ENCODE data around the gene USP7. TPM values are rescaled to one million over a fixed set of nuclear protein-coding genes. Genes with fewer than 3 reads are reported as not detected.
"Not testable (repeated sequence)": the region's sequence is repeated elsewhere in the genome, so short reads cannot be mapped to it uniquely, and the experiment has no call there.

USP7 gene
- total RNA-seq, 3 donors from 2014 or later = 87.9 to 156 (median 118) TPM

DNA sequence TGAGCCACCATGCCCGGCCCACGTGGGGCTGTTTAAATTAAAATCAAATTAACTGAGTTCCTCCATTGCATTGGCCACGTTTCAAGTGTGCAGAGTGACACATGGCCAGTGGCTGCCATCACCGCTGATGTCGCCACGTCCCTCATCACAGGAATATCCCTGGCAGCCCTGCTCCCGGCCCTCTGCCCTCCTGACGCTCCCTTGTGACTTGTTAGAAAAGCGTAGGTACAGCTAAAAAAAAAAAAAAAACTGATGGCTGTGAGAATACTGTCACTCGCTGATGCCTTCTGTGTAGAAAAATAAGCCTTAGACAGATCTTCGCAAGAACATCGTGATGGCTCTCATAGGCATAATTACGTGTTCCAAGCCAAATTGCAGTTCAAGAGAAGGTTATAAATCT, 116.6 kb downstream of the USP7 start:
- Histone ChIP-seq H3K36me3 (no peaks in the 10 kb centered on the region), H3K9me3 (no peaks in the 10 kb centered on the region), H3K4me3 (no peak overlapping the region), H3K27ac (no peak overlapping the region), H3K4me1 (no peaks in the 10 kb centered on the region), H3K27me3 (no peaks in the 10 kb centered on the region)
- TF ChIP-seq POLR2AphosphoS5 (IDR thresholded peaks at IDR 0.05) (no peak), POLR2A (IDR thresholded peaks at IDR 0.05) (no peak), CTCF (IDR thresholded peaks at IDR 0.05) (no peak)
- no peak for DNase-seq (ENCODE audit: low spot score in 2 of 2)
- intact Hi-C loops (cut with DNase I; ENCODE audit: low total_unique reads) = no loop called here

DNA sequence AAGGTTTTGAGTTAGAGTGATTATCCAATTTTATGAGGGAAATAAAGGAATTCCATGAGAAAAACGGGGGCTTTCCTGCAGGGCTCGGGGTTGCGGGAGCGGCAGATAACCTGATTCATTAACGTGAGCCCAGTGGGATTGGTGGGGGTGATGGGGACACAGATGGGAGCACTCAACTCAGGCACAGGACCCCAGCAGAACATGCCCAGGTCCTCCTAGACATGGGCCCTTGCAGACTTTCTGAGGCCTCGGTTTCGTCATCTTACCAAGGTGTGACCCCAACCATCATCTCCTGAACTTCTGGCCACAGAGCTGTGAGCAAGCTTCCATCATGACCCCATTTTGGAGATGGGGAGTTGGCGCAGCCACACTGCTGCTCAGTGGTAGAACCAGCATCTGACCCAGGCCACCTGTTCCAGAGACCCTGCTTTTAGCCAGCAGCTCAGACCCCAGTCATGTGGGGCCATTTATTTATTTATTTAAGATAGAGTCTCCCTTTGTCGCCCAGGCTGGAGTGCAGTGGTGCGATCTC, 117.2 kb downstream of the USP7 start:
- no peak for DNase-seq (ENCODE audit: low spot score in 2 of 2)
- Histone ChIP-seq H3K27ac (no peak overlapping the region), H3K4me1 (no peaks in the 10 kb centered on the region), H3K9me3 (no peaks in the 10 kb centered on the region), H3K4me3 (no peak overlapping the region), H3K27me3 (no peaks in the 10 kb centered on the region), H3K36me3 (no peaks in the 10 kb centered on the region)
- intact Hi-C loops (cut with DNase I; ENCODE audit: low total_unique reads) = no loop called here
- TF ChIP-seq POLR2A (IDR thresholded peaks at IDR 0.05) (no peak), POLR2AphosphoS5 (IDR thresholded peaks at IDR 0.05) (no peak), CTCF (IDR thresholded peaks at IDR 0.05) (no peak)

DNA sequence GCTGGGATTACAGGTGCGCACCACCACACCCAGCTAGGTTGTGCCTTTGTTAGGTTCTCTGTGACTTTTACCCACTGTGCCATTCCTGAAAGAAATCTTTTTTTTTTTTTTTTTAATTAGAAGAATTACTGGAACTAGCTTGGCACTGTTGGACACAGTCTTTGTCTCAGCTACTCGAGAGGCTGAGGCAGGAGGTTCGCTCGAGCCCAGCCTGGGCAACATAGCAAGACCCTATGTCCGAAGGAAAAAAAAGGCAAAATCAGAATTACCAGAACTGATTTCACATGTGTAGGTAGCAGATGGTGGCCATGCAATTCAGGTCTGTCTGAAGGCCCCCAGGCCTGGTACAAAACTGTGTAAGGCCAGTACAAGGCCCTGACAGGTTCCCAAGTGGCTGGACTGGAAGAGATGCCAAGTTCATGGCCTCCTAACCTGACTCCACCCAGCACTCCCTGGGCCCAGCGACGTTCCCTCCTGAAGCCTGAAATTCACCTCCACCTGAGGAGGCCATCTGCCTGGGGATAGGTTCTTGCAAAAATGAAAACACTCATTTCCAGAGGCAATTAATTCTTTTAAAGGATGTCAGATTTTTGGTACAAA, 117.9 kb downstream of the USP7 start:
- Histone ChIP-seq H3K9me3 (no peaks in the 10 kb centered on the region), H3K27ac (no peak overlapping the region), H3K4me1 (no peaks in the 10 kb centered on the region), H3K4me3 (no peak overlapping the region), H3K27me3 (no peaks in the 10 kb centered on the region), H3K36me3 (no peaks in the 10 kb centered on the region)
- DNase-seq (ENCODE audit: low spot score in 2 of 2) = no peak
- intact Hi-C loops (cut with DNase I; ENCODE audit: low total_unique reads) = no loop called here
- TF ChIP-seq POLR2A (IDR thresholded peaks at IDR 0.05) (no peak), CTCF (IDR thresholded peaks at IDR 0.05) (no peak), POLR2AphosphoS5 (IDR thresholded peaks at IDR 0.05) (no peak)

- DNase-seq (ENCODE audit: low spot score in 2 of 2); intact Hi-C loops (cut with DNase I; ENCODE audit: low total_unique reads); H3K27ac ChIP-seq; H3K9me3 ChIP-seq; H3K4me1 ChIP-seq; H3K36me3 ChIP-seq; H3K27me3 ChIP-seq: not testable (repeated sequence)
- peak overlapping the region in 1 of 3 donors; percentile 13 for H3K4me3 ChIP-seq
These were observed 120.4 kb downstream of the USP7 start for GRCh38 chr16:8843296-8843695.

Other genes with a start within 250 kb of the USP7 start
- 1 to 10 TPM; 7.2 to 9.4 (median 7.5) TPM for gene TMEM186, start 166.3 kb downstream of the USP7 start, total RNA-seq
- 10 to 100 TPM; 21.4 to 36.4 (median 33.8) TPM for gene PMM2, start 166.1 kb downstream of the USP7 start, total RNA-seq
- gene CARHSP1, start 94.9 kb downstream of the USP7 start, total RNA-seq = 100 to 1,000 TPM in 1 of 3 donors, 10 to 100 TPM in 2; 58.6 to 126 (median 83.9) TPM
- gene LITAFD, start 81.6 kb downstream of the USP7 start, total RNA-seq = not detected
- gene HAPSTR1, start 127.7 kb upstream of the USP7 start, total RNA-seq = 10 to 100 TPM; 39.0 to 63.5 (median 50.1) TPM

Data from breast epithelium (tissue), 4 donors.